H1 (cell line): Measurements from ENCODE around the gene DHCR7. TPM values are rescaled to one million over a fixed set of nuclear protein-coding genes. Genes with fewer than 3 reads are reported as not detected.

Experiments
- GTF2F1 ChIP-seq: IDR thresholded peaks from 2 replicates; pipeline ENCODE4 v1.6.1; 2012; ENCODE audit warnings: low read depth, low read length, improper control_type of control experiment, borderline replicate concordance
- JUN ChIP-seq: IDR thresholded peaks from 2 replicates; pipeline ENCODE4 v1.6.1; 2011; ENCODE audit warnings: low read depth, mild to moderate bottlenecking, improper control_type of control experiment, low read length
- KDM5A ChIP-seq: fragments of 200-600 bp; IDR thresholded peaks from 2 replicates; pipeline ENCODE4 v1.7.1; 2012; ENCODE audit warnings: mild to moderate bottlenecking, low read length, inconsistent platforms, mixed read lengths
- SAP30 ChIP-seq: fragments of 300-600 bp; sonication (generic); IDR thresholded peaks from 2 replicates; pipeline ENCODE4 v1.7.1; 2012; ENCODE audit warnings: low read length, moderate library complexity, mild to moderate bottlenecking, inconsistent platforms; ENCODE audit not compliant: insufficient read depth, insufficient replicate concordance
- SIN3A ChIP-seq, 2 experiments: IDR thresholded peaks in 1 of 2; conservative IDR thresholded peaks in 1 of 2; 2 replicates each; pipeline ENCODE4 v1.6.1; 2011 to 2012; ENCODE audit warnings: low read length in 2 of 2, improper control_type of control experiment in 1 of 2, low read depth in 1 of 2, mild to moderate bottlenecking in 1 of 2
- polyA plus RNA-seq, 7 experiments: library from polyadenylated mRNA; depleted of rRNA in 3 of 7; stranded (reverse) in 5 of 7; unstranded in 2 of 7; fragments of >200 nt in 5 of 7; fragments of 200-250 nt in 2 of 7; gene quantifications; 1 replicate in 5 of 7; 2 replicates in 1 of 7; 4 replicates in 1 of 7; pipeline versions ENCODE4 v1.2.1 to v1.2.3, GENCODE V29; 2011 to 2013; ENCODE audit warnings: missing spikeins in 2 of 7, mixed read lengths in 2 of 7
- total RNA-seq: library from RNA; stranded (reverse); fragmentation: NEBNext Ultra II Directional; extraction: Animal tissue kit (Norgen Biotek cat#: 25700); gene quantifications from 2 replicates; pipeline ENCODE4 v1.2.1, GENCODE V29; 2021
- TF ChIP-seq, protein P1 (sequence below): fragments of 300-600 bp; sonication (generic); IDR thresholded peaks from 2 replicates; pipeline ENCODE4 v1.7.1; 2012; ENCODE audit warnings: low read length, moderate library complexity, mild to moderate bottlenecking, inconsistent platforms; ENCODE audit not compliant: insufficient replicate concordance

DHCR7 gene
- total and polyA plus RNA-seq, 2 of the 8 experiments (the other 6 are each of a cell fraction or from before 2014, with no cell fraction given), result 144 to 157 TPM

DNA sequence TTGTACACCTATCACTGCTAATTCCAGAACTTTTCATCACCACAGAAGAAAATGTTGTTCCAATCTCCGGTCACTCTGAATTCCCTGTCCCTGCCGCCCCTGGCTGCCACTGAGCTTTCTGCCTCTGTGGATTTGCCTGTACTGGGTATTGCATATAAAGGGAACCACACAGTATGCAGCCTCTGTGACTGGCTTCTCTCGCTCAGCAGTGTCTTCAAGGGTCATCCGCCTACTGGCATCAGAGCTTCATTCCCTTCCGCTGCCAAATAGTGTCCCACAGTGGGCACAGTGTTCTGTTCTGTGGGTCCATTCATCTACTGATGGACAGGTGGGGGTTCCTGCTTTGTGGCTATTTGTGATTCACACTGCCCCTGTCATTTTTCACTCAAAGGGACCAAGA is 5.3 kb downstream of the DHCR7 start (continued):
- TF ChIP-seq, protein P1, sequence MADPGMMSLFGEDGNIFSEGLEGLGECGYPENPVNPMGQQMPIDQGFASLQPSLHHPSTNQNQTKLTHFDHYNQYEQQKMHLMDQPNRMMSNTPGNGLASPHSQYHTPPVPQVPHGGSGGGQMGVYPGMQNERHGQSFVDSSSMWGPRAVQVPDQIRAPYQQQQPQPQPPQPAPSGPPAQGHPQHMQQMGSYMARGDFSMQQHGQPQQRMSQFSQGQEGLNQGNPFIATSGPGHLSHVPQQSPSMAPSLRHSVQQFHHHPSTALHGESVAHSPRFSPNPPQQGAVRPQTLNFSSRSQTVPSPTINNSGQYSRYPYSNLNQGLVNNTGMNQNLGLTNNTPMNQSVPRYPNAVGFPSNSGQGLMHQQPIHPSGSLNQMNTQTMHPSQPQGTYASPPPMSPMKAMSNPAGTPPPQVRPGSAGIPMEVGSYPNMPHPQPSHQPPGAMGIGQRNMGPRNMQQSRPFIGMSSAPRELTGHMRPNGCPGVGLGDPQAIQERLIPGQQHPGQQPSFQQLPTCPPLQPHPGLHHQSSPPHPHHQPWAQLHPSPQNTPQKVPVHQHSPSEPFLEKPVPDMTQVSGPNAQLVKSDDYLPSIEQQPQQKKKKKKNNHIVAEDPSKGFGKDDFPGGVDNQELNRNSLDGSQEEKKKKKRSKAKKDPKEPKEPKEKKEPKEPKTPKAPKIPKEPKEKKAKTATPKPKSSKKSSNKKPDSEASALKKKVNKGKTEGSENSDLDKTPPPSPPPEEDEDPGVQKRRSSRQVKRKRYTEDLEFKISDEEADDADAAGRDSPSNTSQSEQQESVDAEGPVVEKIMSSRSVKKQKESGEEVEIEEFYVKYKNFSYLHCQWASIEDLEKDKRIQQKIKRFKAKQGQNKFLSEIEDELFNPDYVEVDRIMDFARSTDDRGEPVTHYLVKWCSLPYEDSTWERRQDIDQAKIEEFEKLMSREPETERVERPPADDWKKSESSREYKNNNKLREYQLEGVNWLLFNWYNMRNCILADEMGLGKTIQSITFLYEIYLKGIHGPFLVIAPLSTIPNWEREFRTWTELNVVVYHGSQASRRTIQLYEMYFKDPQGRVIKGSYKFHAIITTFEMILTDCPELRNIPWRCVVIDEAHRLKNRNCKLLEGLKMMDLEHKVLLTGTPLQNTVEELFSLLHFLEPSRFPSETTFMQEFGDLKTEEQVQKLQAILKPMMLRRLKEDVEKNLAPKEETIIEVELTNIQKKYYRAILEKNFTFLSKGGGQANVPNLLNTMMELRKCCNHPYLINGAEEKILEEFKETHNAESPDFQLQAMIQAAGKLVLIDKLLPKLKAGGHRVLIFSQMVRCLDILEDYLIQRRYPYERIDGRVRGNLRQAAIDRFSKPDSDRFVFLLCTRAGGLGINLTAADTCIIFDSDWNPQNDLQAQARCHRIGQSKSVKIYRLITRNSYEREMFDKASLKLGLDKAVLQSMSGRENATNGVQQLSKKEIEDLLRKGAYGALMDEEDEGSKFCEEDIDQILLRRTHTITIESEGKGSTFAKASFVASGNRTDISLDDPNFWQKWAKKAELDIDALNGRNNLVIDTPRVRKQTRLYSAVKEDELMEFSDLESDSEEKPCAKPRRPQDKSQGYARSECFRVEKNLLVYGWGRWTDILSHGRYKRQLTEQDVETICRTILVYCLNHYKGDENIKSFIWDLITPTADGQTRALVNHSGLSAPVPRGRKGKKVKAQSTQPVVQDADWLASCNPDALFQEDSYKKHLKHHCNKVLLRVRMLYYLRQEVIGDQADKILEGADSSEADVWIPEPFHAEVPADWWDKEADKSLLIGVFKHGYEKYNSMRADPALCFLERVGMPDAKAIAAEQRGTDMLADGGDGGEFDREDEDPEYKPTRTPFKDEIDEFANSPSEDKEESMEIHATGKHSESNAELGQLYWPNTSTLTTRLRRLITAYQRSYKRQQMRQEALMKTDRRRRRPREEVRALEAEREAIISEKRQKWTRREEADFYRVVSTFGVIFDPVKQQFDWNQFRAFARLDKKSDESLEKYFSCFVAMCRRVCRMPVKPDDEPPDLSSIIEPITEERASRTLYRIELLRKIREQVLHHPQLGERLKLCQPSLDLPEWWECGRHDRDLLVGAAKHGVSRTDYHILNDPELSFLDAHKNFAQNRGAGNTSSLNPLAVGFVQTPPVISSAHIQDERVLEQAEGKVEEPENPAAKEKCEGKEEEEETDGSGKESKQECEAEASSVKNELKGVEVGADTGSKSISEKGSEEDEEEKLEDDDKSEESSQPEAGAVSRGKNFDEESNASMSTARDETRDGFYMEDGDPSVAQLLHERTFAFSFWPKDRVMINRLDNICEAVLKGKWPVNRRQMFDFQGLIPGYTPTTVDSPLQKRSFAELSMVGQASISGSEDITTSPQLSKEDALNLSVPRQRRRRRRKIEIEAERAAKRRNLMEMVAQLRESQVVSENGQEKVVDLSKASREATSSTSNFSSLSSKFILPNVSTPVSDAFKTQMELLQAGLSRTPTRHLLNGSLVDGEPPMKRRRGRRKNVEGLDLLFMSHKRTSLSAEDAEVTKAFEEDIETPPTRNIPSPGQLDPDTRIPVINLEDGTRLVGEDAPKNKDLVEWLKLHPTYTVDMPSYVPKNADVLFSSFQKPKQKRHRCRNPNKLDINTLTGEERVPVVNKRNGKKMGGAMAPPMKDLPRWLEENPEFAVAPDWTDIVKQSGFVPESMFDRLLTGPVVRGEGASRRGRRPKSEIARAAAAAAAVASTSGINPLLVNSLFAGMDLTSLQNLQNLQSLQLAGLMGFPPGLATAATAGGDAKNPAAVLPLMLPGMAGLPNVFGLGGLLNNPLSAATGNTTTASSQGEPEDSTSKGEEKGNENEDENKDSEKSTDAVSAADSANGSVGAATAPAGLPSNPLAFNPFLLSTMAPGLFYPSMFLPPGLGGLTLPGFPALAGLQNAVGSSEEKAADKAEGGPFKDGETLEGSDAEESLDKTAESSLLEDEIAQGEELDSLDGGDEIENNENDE, result no peak
- TF ChIP-seq KDM5A (no peak), JUN (no peak), SAP30 (no peak), SIN3A (conservative IDR thresholded peaks at IDR 0.05 in 1 of 2, IDR thresholded peaks at IDR 0.05 in 1 of 2; ENCODE audit: low read depth in 1 of 2, low read length in 2 of 2) (no peak), GTF2F1 (no peak)
